ENCODE measurements around the gene TRPM2.
"Not testable (repeated sequence)": the region's sequence is repeated elsewhere in the genome, so short reads cannot be mapped to it uniquely, and the experiment has no call there.

TRPM2 gene

GRCh38 chr21:44466996-44467858 lies 113.8 kb downstream of the TRPM2 start:
- no peak for DNase-seq

- no peak for DNase-seq
Observed at GRCh38 chr21:44467859-44468195, 114.4 kb downstream of the TRPM2 start.

GRCh38 chr21:44471341-44471740 lies 117.9 kb downstream of the TRPM2 start:
- DNase-seq = no peak

- DNase-seq = no peak
Observed at GRCh38 chr21:44471996-44472395, 118.6 kb downstream of the TRPM2 start.

GRCh38 chr21:44473915-44474555 lies 120.6 kb downstream of the TRPM2 start:
- DNase-seq = no peak

GRCh38 chr21:44475266-44475845 lies 121.9 kb downstream of the TRPM2 start:
- DNase-seq = no peak

GRCh38 chr21:44477131-44477530 lies 123.7 kb downstream of the TRPM2 start:
- DNase-seq = no peak

- DNase-seq = no peak
Observed at GRCh38 chr21:44477712-44478111, 124.3 kb downstream of the TRPM2 start.

- DNase-seq = no peak
Observed at GRCh38 chr21:44478124-44478800, 124.8 kb downstream of the TRPM2 start.

GRCh38 chr21:44478801-44479167 lies 125.4 kb downstream of the TRPM2 start:
- DNase-seq = no peak

- DNase-seq = not testable (repeated sequence)
Observed at GRCh38 chr21:44479556-44480199, 126.3 kb downstream of the TRPM2 start.

- no peak for DNase-seq
Observed at GRCh38 chr21:44480200-44481053, 127.0 kb downstream of the TRPM2 start.

GRCh38 chr21:44482581-44483287 lies 129.3 kb downstream of the TRPM2 start:
- no peak for DNase-seq

GRCh38 chr21:44483288-44484237 lies 130.1 kb downstream of the TRPM2 start:
- DNase-seq = no peak

GRCh38 chr21:44484498-44485253 lies 131.3 kb downstream of the TRPM2 start:
- DNase-seq = no peak

- no peak for DNase-seq
Observed at GRCh38 chr21:44485254-44485793, 131.9 kb downstream of the TRPM2 start.

- no peak for DNase-seq
Observed at GRCh38 chr21:44485796-44486195, 132.4 kb downstream of the TRPM2 start.

GRCh38 chr21:44486302-44486701 lies 132.9 kb downstream of the TRPM2 start:
- DNase-seq = no peak

- DNase-seq = no peak
Observed at GRCh38 chr21:44487831-44488230, 134.4 kb downstream of the TRPM2 start.
